ENCODE data around the gene PMF1. TPM values are rescaled to one million over a fixed set of nuclear protein-coding genes. Genes with fewer than 3 reads are reported as not detected.

Gene PMF1
- total and polyA plus RNA-seq, 2 of the 13 experiments (the other 11 are each of a cell fraction or from before 2014, with no cell fraction given) = 72.5 to 89.0 TPM

DNA sequence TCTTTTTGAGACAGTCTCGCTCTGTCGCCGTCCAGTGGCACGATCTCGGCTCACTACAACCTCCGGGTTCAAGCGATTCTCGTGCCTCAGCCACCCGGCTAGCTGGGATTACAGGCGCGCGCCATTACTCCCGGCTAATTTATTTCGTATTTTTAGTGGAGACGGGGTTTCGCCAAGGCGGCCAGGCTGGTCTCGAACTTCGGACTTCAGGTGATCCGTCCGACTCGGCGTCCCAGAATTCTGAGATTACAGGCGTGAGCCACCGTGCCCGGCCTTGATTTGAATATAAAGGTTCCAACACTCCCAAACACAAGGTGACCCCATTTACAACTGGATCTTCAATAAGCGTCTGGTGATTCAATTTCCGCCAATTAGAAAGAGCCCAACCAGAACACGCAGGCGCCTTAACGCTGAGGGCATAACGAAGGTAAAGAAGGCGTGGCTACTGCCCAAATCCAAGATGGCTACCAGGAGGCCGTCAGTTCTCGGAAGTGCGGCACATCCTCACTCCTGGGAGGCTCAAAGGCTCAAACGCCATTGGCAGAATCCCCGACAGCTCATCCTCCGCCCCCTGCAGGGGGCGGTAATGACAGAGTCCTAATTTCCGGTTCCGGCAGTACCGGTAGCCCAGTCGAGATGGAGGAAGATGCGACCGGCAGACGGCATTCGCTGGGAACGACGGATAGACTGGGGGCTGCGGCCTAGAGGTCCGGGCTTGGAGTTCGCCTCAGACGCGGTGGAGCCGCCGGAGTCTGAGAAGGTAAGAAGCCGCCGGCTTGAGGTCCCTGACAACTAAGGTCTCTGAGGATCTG is 19.1 kb upstream of the PMF1 start, which contains the start of gene SLC25A44 (continued):
- TF ChIP-seq, protein P1, sequence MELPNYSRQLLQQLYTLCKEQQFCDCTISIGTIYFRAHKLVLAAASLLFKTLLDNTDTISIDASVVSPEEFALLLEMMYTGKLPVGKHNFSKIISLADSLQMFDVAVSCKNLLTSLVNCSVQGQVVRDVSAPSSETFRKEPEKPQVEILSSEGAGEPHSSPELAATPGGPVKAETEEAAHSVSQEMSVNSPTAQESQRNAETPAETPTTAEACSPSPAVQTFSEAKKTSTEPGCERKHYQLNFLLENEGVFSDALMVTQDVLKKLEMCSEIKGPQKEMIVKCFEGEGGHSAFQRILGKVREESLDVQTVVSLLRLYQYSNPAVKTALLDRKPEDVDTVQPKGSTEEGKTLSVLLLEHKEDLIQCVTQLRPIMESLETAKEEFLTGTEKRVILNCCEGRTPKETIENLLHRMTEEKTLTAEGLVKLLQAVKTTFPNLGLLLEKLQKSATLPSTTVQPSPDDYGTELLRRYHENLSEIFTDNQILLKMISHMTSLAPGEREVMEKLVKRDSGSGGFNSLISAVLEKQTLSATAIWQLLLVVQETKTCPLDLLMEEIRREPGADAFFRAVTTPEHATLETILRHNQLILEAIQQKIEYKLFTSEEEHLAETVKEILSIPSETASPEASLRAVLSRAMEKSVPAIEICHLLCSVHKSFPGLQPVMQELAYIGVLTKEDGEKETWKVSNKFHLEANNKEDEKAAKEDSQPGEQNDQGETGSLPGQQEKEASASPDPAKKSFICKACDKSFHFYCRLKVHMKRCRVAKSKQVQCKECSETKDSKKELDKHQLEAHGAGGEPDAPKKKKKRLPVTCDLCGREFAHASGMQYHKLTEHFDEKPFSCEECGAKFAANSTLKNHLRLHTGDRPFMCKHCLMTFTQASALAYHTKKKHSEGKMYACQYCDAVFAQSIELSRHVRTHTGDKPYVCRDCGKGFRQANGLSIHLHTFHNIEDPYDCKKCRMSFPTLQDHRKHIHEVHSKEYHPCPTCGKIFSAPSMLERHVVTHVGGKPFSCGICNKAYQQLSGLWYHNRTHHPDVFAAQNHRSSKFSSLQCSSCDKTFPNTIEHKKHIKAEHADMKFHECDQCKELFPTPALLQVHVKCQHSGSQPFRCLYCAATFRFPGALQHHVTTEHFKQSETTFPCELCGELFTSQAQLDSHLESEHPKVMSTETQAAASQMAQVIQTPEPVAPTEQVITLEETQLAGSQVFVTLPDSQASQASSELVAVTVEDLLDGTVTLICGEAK (IDR thresholded peaks at IDR 0.05) = peak; percentile 48; the same call in 1 of the 2 replicates
- TF ChIP-seq, protein P1 (CRISPR knock-in tag; IDR thresholded peaks at IDR 0.05) = no peak
- TF ChIP-seq MYNN (CRISPR knock-in tag; IDR thresholded peaks at IDR 0.05; ENCODE audit: low read depth) = no peak
- 0 out of 2 replicates have a peak, but pooled peaks have one; percentile 46 for TF ChIP-seq REPIN1 (CRISPR knock-in tag; IDR thresholded peaks at IDR 0.05; ENCODE audit: borderline replicate concordance, low read depth)
- no peak; the same call in 1 of the 2 replicates for TF ChIP-seq MIER3 (CRISPR knock-in tag; IDR thresholded peaks at IDR 0.05; ENCODE audit: borderline replicate concordance)
- peak; percentile 75; the same call in 1 of the 2 replicates for TF ChIP-seq MIXL1 (CRISPR knock-in tag; IDR thresholded peaks at IDR 0.05)
- 0 out of 2 replicates have a peak, but pooled peaks have one; percentile 36 for TF ChIP-seq EHMT2 (IDR thresholded peaks at IDR 0.05; ENCODE audit: borderline replicate concordance, low read depth, low read length)
- no peak for TF ChIP-seq ZKSCAN5 (CRISPR knock-in tag; IDR thresholded peaks at IDR 0.05)
- TF ChIP-seq YEATS4 (CRISPR knock-in tag; IDR thresholded peaks at IDR 0.05; ENCODE audit: borderline replicate concordance) = no peak
- no peak for TF ChIP-seq ZSCAN30 (CRISPR knock-in tag; IDR thresholded peaks at IDR 0.05)
- TF ChIP-seq ZNF766 (CRISPR knock-in tag; IDR thresholded peaks at IDR 0.05; ENCODE audit: borderline replicate concordance) = no peak
- TF ChIP-seq JUN (CRISPR knock-in tag; IDR thresholded peaks at IDR 0.05) = no peak
- TF ChIP-seq MED8 (CRISPR knock-in tag; IDR thresholded peaks at IDR 0.05; ENCODE audit: insufficient replicate concordance) = no peak
- TF ChIP-seq, protein P2, sequence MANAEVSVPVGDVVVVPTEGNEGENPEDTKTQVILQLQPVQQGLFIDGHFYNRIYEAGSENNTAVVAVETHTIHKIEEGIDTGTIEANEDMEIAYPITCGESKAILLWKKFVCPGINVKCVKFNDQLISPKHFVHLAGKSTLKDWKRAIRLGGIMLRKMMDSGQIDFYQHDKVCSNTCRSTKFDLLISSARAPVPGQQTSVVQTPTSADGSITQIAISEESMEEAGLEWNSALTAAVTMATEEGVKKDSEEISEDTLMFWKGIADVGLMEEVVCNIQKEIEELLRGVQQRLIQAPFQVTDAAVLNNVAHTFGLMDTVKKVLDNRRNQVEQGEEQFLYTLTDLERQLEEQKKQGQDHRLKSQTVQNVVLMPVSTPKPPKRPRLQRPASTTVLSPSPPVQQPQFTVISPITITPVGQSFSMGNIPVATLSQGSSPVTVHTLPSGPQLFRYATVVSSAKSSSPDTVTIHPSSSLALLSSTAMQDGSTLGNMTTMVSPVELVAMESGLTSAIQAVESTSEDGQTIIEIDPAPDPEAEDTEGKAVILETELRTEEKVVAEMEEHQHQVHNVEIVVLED (CRISPR knock-in tag; IDR thresholded peaks at IDR 0.05; ENCODE audit: borderline replicate concordance) = peak; percentile 55; the same call in 1 of the 2 replicates
- TF ChIP-seq NFYB (CRISPR knock-in tag; IDR thresholded peaks at IDR 0.05) = peak; percentile 84
- TF ChIP-seq KDM2A (CRISPR knock-in tag; IDR thresholded peaks at IDR 0.05; ENCODE audit: borderline replicate concordance, low read depth) = peak; percentile 78; the same call in 1 of the 2 replicates
- no peak for TF ChIP-seq ZNF879 (CRISPR knock-in tag; IDR thresholded peaks at IDR 0.05)
- TF ChIP-seq ZNF598 (CRISPR knock-in tag; IDR thresholded peaks at IDR 0.05; ENCODE audit: borderline replicate concordance) = 0 out of 2 replicates have a peak, but pooled peaks have one; percentile 42
- TF ChIP-seq KLF16 (CRISPR knock-in tag; IDR thresholded peaks at IDR 0.05) = 0 out of 4 replicates have a peak, but pooled peaks of 1 of the 2 experiments have one; percentile 46

Measured in HepG2 (cell line).